GM20000 (cell line): Measurements from ENCODE around the gene FBLN1.

Experiments
- DNase-seq: peaks from one replicate; pipeline ENCODE4 v3.0.0; 2012; ENCODE audit warnings: low spot score
- TF ChIP-seq, protein P1 (sequence below): IDR thresholded peaks from 2 replicates; pipeline ENCODE4 v1.5.1; 2012; ENCODE audit warnings: mild to moderate bottlenecking, control low read depth; ENCODE audit errors: extremely low read depth, missing control alignments

Gene FBLN1

DNA sequence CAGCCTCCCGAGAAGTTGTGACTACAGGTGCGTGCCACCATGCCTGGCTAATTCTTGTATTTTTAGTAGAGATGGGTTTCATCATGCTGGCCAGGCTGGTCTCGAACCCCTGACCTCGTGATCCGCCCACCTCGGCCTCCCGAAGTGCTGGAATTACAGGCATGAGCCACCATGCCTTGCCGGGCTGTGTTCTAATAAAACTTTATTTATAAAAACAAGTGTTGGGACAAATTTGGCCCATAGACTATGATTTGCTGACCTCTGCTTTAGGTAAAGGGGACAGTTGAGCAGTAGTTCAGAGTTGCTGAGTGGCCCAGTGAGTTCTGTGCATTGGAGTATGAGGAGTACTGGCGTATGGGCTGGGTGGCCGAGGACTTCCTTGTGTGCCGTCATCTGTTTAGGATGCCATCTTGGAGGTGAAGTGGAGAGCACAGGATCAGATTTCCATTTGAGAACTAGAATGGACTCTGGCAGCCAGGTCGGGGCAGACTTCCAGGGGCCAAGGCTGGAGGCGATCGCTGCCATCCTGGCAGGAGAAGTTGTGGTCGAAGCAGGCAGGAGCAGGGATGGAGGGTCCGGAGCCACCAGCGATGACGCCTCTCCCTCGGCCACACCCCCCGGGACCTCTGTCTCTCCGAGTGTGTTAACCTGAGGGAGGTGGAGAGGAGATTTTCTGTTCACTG, 43.8 kb downstream of the FBLN1 start:
- no peak for DNase-seq
- TF ChIP-seq, protein P1, sequence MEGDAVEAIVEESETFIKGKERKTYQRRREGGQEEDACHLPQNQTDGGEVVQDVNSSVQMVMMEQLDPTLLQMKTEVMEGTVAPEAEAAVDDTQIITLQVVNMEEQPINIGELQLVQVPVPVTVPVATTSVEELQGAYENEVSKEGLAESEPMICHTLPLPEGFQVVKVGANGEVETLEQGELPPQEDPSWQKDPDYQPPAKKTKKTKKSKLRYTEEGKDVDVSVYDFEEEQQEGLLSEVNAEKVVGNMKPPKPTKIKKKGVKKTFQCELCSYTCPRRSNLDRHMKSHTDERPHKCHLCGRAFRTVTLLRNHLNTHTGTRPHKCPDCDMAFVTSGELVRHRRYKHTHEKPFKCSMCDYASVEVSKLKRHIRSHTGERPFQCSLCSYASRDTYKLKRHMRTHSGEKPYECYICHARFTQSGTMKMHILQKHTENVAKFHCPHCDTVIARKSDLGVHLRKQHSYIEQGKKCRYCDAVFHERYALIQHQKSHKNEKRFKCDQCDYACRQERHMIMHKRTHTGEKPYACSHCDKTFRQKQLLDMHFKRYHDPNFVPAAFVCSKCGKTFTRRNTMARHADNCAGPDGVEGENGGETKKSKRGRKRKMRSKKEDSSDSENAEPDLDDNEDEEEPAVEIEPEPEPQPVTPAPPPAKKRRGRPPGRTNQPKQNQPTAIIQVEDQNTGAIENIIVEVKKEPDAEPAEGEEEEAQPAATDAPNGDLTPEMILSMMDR: no peak

DNA sequence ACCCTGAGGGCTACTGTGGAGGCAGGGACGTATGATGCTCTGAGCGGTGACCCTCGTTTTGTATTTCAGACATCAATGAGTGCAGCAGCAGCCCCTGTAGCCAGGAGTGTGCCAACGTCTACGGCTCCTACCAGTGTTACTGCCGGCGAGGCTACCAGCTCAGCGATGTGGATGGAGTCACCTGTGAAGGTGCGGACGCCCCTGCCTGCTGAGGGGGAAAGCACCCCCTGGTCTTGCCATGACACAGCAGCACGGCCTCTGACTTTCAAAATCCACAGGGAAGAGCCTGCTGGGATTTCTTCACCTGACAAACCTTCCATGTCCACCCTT, 44.3 kb downstream of the FBLN1 start:
- no peak for DNase-seq
- TF ChIP-seq, protein P1: no peak

DNA sequence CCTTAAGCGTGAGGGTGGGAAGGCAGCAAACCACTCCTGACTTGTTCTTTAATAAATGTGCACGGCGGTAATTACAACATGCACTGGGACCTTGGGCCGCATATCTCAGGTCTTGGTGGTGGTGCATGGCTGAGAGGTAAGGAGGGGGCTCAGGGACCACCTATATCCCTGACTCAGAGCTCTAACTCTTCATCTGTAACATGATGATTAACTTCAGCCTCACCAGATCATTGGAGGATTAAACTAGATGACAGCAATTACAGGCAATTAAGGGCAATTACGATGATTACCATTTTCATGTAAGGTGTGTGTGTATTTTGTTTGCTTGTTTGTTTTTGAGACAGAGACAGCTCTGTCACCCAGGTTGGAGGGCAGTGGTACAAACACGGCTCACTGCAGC, 45.0 kb downstream of the FBLN1 start:
- TF ChIP-seq, protein P1: no peak
- no peak for DNase-seq

DNA sequence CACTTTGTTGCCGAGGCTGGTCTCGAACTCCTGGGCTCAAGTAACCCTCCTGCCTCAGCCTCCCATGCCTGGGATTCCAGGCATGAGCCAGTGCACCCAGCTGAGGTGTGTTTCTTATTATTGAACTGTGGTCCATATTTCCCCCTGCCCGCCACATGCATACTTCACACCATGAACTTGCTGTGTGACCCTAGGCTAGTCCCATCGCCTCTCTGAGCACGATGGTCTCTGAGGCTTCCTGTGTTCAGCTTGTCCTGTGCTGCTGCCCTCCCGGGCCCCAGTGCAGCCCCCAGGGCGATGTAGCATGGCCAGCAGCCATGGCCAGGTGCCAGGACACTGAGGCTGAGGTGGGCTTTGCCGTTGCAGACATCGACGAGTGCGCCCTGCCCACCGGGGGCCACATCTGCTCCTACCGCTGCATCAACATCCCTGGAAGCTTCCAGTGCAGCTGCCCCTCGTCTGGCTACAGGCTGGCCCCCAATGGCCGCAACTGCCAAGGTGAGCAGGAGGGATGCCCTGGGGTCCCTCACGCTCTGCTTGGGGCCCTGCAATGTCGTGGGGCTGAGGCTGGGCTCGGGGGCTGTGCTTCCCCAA, 45.7 kb downstream of the FBLN1 start:
- TF ChIP-seq, protein P1: no peak

DNA sequence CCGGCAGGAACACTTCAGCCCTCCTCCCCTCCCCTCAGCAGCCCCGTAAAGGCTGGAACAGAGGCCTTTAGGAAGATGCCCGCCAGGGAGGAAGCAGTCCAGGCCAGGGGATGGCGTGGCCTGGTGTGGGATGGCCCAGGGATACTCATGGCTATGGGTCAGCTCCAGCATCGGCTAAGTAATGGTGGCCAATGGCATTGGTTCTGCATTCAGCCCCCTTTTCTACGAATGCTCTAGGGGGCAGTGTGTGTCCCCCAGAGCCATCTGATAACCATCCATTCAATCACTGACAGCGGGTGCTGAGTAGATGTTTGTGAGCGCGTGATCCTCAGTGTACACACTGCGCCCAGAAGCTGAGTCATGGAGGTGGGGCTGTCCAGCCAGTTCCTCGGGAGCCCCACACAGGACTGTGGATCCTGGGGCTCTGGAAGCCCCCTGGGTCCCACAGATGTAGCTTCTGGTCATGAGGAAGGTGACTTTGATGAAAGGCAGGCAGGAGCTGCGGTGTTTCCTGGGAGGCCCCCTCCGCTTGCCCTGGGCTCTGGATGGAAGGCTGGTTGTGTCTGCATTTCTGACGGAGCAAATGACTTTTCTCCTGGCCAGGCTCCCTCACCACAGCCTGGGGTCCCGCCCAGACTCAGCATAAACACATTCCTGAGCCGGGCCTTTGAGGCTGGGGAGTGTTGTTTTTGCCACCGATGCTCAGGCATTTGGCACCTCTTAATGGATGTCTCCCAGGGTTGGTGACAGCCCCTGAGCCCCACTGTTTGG, 46.5 kb downstream of the FBLN1 start:
- TF ChIP-seq, protein P1: no peak
- DNase-seq: no peak

More for the DNA sequence above, 45.7 kb downstream of the FBLN1 start:
- no peak for DNase-seq

DNA sequence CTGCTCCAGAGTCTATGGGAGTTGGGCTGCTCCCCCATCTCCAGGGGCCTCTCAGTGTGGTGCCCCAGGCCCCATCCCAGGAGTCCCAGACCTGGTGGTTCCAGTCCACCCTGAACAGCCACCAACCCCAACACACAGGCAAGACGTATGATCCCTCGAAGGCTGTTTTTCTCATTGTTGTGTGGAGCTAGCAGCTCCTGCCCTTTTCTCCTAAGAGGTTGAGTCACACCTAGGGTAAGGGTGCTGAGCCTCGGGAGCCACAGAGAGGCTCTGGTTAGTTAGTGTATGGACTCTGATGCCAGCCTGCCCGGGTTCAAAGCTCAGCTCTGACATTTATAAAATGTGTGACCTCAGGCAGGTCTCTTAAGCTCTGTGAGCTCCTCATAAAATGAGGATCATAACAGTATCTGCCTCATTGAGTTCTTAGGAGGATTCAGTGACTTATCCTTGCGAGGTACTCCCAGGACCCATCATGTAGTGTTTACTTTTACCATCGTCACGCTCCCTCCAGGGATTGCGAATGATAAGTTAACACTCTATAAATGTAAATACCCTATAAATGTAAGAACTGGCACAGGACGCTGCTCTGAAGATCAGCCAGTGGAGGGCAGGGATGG, 47.2 kb downstream of the FBLN1 start:
- DNase-seq: no peak
- TF ChIP-seq, protein P1: no peak

DNA sequence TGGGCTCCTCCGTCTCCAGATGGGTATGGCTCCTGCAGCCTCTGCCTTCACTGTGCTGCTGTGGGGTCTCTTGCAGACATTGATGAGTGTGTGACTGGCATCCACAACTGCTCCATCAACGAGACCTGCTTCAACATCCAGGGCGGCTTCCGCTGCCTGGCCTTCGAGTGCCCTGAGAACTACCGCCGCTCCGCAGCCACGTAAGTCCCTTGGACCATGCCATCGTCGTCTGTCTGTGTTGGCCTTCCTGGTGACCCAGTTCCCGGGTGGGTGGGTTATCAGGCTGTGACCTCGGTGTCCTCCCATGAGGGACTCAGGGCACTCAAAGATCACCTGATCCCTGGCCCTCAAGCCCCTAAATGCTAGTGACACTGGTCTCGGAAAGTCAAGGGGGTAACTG, 47.7 kb downstream of the FBLN1 start:
- TF ChIP-seq, protein P1: no peak
- DNase-seq: no peak
